ENCODE data around the gene MTCL1. TPM values are rescaled to one million over a fixed set of nuclear protein-coding genes. Genes with fewer than 3 reads are reported as not detected.

MTCL1 gene
- total and polyA plus RNA-seq, 2 of the 8 experiments (the other 6 are each of a cell fraction or from before 2014, with no cell fraction given) = 16.6 to 60.8 TPM

DNA sequence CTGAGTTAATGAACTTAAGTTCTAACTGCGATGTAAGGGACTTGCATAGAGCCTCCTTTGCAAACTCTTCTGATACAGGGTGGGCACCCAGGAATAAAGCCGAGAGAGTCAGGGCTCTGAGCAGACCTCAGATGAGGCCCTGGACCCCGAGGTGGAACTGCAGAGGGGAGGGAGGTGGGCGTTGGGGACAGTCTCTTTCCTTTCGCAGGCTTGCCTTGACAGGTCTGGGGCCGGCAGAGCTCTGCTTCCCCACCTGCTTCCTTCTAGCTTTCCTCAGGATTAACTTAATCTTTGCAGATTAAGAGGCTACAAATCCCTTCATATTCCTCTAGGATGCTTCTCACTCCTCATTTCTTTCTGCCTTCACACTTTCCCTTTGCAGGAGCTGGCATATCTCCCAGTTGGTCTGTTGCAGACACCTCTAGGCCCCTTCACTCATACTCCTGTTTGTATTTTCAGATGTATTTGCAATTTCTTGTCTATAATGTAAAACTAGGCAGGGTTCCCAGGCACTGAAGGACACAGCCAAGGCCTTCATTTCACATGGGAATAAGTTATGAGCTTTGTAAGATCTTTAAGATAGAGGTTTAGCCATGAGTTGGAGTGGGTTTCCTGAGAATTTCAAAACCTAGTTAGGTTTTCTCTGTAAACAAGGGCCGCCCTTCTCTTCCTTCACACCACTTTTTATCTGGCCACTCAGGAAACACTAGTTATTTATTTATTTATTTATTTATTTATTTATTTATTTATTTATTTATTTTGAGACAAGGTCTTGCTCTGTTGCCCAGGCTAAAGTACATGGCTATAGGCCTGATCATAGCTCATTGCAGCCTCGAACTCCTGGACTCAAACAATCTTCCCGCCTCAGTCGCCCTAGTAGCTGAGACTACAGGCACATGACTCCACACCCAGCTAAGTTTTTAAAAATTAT is 70.9 kb downstream of the MTCL1 start:
- CTCF ChIA-PET (ENCODE audit: partially characterized antibody) = interaction anchor here (0.8 to 7.0 kb wide), 8 partner anchors 11 to 212 kb away, joined by 3 to 32 read pairs (median 6); no protein-coding TSS in a partner anchor
- H3K9ac ChIP-seq (replicated peaks in 1 of 4; ENCODE audit: extremely low read depth in 1 of 4, low read depth in 3 of 4, low read length in 3 of 4) = no peak overlapping the region
- no peak overlapping the region for H2BK120ac ChIP-seq (replicated peaks; ENCODE audit: low read depth, low read length)
- H3K4me2 ChIP-seq (ENCODE audit: insufficient read depth in 1 of 2, low read depth in 2 of 2, low read length in 2 of 2) = no peak overlapping the region; a peak in 1 of 4 replicates
- no peak overlapping the region for H4K8ac ChIP-seq (ENCODE audit: extremely low read depth, insufficient read depth, low read length)
- H3K14ac ChIP-seq (ENCODE audit: insufficient read length) = no peak overlapping the region
- peaks cover 0 to 9% (median 5%) of the 10 kb centered on the region in 4 experiments for H3K4me1 ChIP-seq (replicated peaks in 1 of 4; ENCODE audit: control insufficient read depth in 3 of 4, insufficient read depth in 4 of 4, low read length in 3 of 4)
- no peak overlapping the region for H3K56ac ChIP-seq (replicated peaks; ENCODE audit: insufficient read length, low read depth, low read length)
- H3K23me2 ChIP-seq (ENCODE audit: low read depth, low read length) = no peaks in the 10 kb centered on the region; the same call in 1 of the 2 replicates
- peaks cover 2 to 3% of the 10 kb centered on the region in 2 experiments for H4K20me1 ChIP-seq (replicated peaks in 1 of 2; ENCODE audit: control insufficient read depth in 1 of 2, insufficient read depth in 2 of 2, low read length in 2 of 2)
- H3K18ac ChIP-seq (ENCODE audit: extremely low read depth, low read length) = no peak overlapping the region
- no peak overlapping the region for H3K4me3 ChIP-seq (ENCODE audit: extremely low read depth in 1 of 4, insufficient read depth in 2 of 4, low read depth in 3 of 4, low read length in 4 of 4)
- no peaks in the 10 kb centered on the region for H3K27me3 ChIP-seq (replicated peaks in 1 of 4; ENCODE audit: control insufficient read depth in 3 of 4, extremely low read depth in 1 of 4, insufficient read depth in 3 of 4, low read length in 3 of 4)
- POLR2A ChIA-PET (ENCODE audit: partially characterized antibody) = interaction anchor here (0.9 kb wide), 1 partner anchor 24 kb away, joined by 3 read pairs; no protein-coding TSS in a partner anchor
- no peak overlapping the region for H2BK20ac ChIP-seq (ENCODE audit: low read length)
- 86% methylated on average over 10 of the region's 10 CpGs; no CpG with 5 or more reads in 1 of the 2 experiments for WGBS, 2 experiments (ENCODE audit: extremely low coverage in 1 of 2, insufficient coverage in 1 of 2, insufficient read length in 1 of 2, insufficient replicate concordance in 2 of 2, low coverage in 1 of 2, low lambda C conversion rate in 2 of 2, missing lambda C conversion rate in 1 of 2)
- DNase-seq (ENCODE audit: low read depth in 1 of 2, low spot score in 2 of 2) (no peak), FAIRE-seq (no peak)
- H2AFZ ChIP-seq (ENCODE audit: low read length) = no peak overlapping the region
- peaks cover 0 to 4% (median 0%) of the 10 kb centered on the region in 4 experiments; a peak in 2 of 8 replicates for H3K36me3 ChIP-seq (ENCODE audit: control insufficient read depth in 2 of 4, insufficient read depth in 4 of 4, low read length in 3 of 4)
- no peak overlapping the region for H2AK5ac ChIP-seq (ENCODE audit: low read depth, low read length)
- no peak overlapping the region for H2BK5ac ChIP-seq (ENCODE audit: low read depth, low read length)
- H2BK15ac ChIP-seq (ENCODE audit: low read length) = no peak overlapping the region
- H3K9me3 ChIP-seq (ENCODE audit: insufficient read depth in 2 of 2, low read depth in 1 of 2, low read length in 1 of 2) = no peaks in the 10 kb centered on the region
- no peak overlapping the region for H4K91ac ChIP-seq (replicated peaks; ENCODE audit: insufficient read length, low read length)
- H3K79me1 ChIP-seq (ENCODE audit: low read depth, low read length) = no peaks in the 10 kb centered on the region
- no peak overlapping the region for H3K4ac ChIP-seq (replicated peaks; ENCODE audit: insufficient read length, low read depth, low read length)
- H3K23ac ChIP-seq (ENCODE audit: insufficient read length) = no peak overlapping the region
- no peak overlapping the region for H3K27ac ChIP-seq (ENCODE audit: low read depth, low read length)
- no peak overlapping the region for H4K5ac ChIP-seq (ENCODE audit: insufficient read length, low read depth, low read length)
- no peak overlapping the region for H2BK12ac ChIP-seq (ENCODE audit: low read depth, low read length)
- no peaks in the 10 kb centered on the region for H3K79me2 ChIP-seq (ENCODE audit: control insufficient read depth in 1 of 2, insufficient read depth in 2 of 2, low read length in 2 of 2)
- TF ChIP-seq GABPA (IDR thresholded peaks at IDR 0.05; ENCODE audit: borderline replicate concordance, insufficient read depth, low read length) (no peak), SRF (IDR thresholded peaks at IDR 0.05; ENCODE audit: low read depth, low read length) (no peak), SIN3A (conservative IDR thresholded peaks at IDR 0.05 in 1 of 2, IDR thresholded peaks at IDR 0.05 in 1 of 2; ENCODE audit: low read depth in 1 of 2, low read length in 2 of 2) (no peak), SAP30 (IDR thresholded peaks at IDR 0.05; ENCODE audit: insufficient read depth, insufficient replicate concordance, low read length) (no peak), TEAD4 (IDR thresholded peaks at IDR 0.05; ENCODE audit: low read depth, low read length) (no peak), ATF2 (IDR thresholded peaks at IDR 0.05; ENCODE audit: low read length) (no peak), RXRA (IDR thresholded peaks at IDR 0.05; ENCODE audit: insufficient read depth, low read depth, low read length) (no peak), ATF3 (IDR thresholded peaks at IDR 0.05; ENCODE audit: insufficient read depth, low read depth, low read length) (no peak)
